ENCODE measurements around the gene MRPS23. TPM values are rescaled to one million over a fixed set of nuclear protein-coding genes. Genes with fewer than 3 reads are reported as not detected.

MRPS23 gene
- total RNA-seq, 2 experiments from 2014 or later = 27.1 to 38.4 TPM

DNA sequence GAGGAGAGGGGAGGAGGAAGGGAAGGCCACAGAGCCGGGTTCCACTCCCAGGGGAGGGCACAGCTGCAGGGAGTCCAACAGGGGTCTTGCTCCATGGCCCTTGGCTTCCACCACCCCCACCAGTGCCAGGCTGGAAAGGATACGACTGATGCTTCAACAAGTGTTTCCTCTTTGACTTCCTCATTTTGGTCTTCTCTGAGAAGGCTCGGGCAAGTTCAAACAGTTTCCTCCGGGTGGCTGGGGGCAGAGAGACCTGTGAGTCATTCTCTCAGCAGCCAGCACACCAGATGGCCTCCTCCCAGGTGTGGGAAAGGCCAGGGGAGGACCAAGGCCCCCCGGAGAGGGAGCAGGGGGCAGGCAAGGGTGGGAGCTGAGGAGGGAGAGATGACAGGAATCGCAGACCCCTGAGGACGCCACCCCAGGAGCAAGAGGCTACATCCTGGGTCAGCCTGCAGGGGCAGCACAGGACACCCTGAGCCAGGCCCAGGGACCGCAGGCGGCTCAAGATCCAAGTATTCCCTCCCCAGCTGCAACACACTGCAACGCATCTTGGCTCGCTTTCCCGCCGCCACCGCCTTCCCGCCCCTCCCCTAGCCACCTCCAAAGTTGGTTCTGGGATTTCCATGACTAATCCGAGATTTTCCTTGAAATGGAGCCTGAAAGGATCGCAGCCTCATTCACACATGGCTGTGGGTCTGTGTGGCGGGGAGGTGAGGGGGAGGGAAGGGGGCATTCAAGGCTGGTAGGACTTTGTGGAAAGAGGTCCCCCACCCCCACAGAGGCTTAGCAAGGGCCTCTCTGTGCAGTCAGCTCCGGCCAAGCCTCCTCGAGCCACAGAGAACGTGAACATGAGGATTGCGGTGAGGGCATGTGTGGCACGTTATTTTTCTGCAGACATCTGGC lies 18.4 kb upstream of the MRPS23 start:
- ChIA-PET POLR2A (interaction anchor here (0.6 to 0.7 kb wide), 2 partner anchors 14 to 131 kb away, joined by 3 to 8 read pairs; no protein-coding TSS in a partner anchor), CTCF (interaction anchor here (2.8 kb wide), 1 partner anchor 9 kb away, joined by 12 read pairs; no protein-coding TSS in a partner anchor)
- Mint-ChIP-seq H3K9me3 (no peaks in the 10 kb centered on the region), H3K27ac (peak overlapping the region; percentile 80), H3K4me1 (peaks cover 26% of the 10 kb centered on the region), H3K36me3 (ENCODE audit: low read depth) (no peaks in the 10 kb centered on the region), H3K4me3 (no peak overlapping the region), H3K27me3 (peaks cover 17% of the 10 kb centered on the region)
- DNase-seq = peak; percentile 61

DNA sequence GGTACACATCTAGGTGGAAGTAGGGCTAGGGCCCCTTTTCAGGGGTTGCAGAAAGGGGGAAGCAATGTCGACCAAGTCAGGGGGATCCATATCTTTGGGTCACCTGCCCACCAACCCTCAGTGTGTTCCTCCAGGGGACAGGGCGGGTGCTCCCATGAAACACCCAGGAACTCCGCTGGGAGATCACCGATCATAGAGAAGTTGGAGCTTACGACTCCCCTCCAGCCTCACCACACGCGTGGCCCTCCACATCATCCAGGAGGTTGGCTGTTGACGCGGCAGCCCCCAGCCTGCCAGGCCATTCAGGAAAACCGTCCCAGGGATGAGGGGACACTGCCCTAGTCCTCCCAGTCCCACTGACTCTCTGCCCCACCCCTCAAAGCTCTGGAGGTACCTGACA lies 17.3 kb upstream of the MRPS23 start:
- H3K27ac Mint-ChIP-seq = no peak overlapping the region
- no peak overlapping the region for H3K4me3 Mint-ChIP-seq
- ChIA-PET POLR2A (no interaction called here), CTCF (interaction anchor here (1.1 kb wide), 2 partner anchors 11 to 89 kb away, joined by 3 to 6 read pairs; no protein-coding TSS in a partner anchor)
- no peak for DNase-seq
- H3K4me1 Mint-ChIP-seq = peaks cover 21% of the 10 kb centered on the region
- H3K27me3 Mint-ChIP-seq = peaks cover 22% of the 10 kb centered on the region
- no peaks in the 10 kb centered on the region for H3K9me3 Mint-ChIP-seq
- no peaks in the 10 kb centered on the region for H3K36me3 Mint-ChIP-seq (ENCODE audit: low read depth)

DNA sequence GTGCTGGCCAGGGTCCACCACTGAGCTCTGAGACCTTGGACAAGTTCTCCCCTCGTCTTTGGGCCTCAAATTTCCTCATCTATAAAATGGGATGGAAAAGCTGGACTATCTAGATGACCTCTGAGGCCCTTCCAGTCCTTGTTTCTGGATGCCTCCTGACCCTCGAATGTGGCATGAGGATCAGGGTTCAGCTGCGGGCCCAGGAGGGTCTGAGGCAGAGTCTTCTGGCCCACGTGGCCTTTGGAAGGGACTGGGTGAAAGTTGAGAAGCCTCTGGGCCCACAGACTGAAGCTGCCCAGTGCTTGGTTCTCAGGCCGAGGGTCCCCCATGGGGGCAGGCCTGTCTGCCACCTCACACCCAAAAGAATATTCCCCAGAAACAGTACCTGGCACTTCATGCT lies 16.9 kb upstream of the MRPS23 start:
- Mint-ChIP-seq H3K9me3 (no peaks in the 10 kb centered on the region), H3K36me3 (ENCODE audit: low read depth) (no peaks in the 10 kb centered on the region), H3K4me1 (peaks cover 22% of the 10 kb centered on the region), H3K27ac (no peak overlapping the region), H3K4me3 (no peak overlapping the region), H3K27me3 (peaks cover 21% of the 10 kb centered on the region)
- ChIA-PET CTCF (interaction anchor here (1.1 kb wide), 2 partner anchors 12 to 89 kb away, joined by 3 to 6 read pairs; no protein-coding TSS in a partner anchor), POLR2A (no interaction called here)
- DNase-seq = no peak

DNA sequence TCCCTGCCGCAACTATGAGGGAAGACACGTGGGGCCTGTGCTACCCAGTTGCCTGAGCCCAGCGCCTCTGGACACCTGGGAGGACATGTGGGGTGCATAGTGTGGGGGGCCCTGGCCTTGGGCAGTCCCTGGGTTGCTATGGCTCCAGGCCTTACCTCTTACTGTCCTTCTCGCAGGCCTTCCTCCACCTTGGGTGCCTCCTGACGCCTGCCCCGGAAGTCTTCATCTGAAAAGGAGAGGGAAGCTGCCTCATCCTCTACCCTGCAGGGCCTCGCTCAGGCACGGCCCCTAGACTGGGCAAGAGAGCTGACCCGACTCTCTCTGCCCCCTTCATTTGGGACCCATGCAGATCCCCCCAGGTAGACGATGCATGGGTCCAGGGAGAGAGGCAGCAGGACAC lies 16.5 kb upstream of the MRPS23 start:
- Mint-ChIP-seq H3K4me3 (no peak overlapping the region), H3K9me3 (no peaks in the 10 kb centered on the region), H3K27me3 (peaks cover 21% of the 10 kb centered on the region), H3K36me3 (ENCODE audit: low read depth) (no peaks in the 10 kb centered on the region), H3K4me1 (peaks cover 24% of the 10 kb centered on the region), H3K27ac (peak overlapping the region; percentile 28)
- CTCF ChIA-PET = interaction anchor here (1.1 to 2.0 kb wide), 3 partner anchors 12 to 89 kb away, joined by 3 to 6 read pairs (median 5); no protein-coding TSS in a partner anchor
- DNase-seq = no peak
- POLR2A ChIA-PET = no interaction called here

DNA sequence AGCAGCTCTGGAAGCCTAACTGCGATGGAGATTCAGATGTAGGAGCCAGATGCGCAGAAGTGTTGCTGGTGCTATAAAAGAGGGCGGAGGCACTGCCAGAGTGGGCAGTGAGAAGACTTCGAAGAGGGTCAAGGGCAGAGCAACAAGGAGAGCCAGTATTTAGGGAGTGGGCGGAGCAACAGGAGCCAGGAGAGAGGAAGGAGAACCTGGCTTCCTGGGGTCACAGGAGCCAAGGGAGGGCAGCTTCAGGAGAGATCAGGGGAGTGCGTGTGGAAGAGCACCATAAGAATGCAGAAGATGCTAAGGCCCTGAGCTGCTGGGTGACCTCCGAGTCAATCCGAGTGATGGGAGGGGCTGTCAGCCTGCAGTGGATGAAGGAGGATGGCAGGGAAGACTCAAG lies 14.4 kb upstream of the MRPS23 start:
- Mint-ChIP-seq H3K27ac (no peak overlapping the region), H3K36me3 (ENCODE audit: low read depth) (no peaks in the 10 kb centered on the region)
- POLR2A ChIA-PET = no interaction called here

DNA sequence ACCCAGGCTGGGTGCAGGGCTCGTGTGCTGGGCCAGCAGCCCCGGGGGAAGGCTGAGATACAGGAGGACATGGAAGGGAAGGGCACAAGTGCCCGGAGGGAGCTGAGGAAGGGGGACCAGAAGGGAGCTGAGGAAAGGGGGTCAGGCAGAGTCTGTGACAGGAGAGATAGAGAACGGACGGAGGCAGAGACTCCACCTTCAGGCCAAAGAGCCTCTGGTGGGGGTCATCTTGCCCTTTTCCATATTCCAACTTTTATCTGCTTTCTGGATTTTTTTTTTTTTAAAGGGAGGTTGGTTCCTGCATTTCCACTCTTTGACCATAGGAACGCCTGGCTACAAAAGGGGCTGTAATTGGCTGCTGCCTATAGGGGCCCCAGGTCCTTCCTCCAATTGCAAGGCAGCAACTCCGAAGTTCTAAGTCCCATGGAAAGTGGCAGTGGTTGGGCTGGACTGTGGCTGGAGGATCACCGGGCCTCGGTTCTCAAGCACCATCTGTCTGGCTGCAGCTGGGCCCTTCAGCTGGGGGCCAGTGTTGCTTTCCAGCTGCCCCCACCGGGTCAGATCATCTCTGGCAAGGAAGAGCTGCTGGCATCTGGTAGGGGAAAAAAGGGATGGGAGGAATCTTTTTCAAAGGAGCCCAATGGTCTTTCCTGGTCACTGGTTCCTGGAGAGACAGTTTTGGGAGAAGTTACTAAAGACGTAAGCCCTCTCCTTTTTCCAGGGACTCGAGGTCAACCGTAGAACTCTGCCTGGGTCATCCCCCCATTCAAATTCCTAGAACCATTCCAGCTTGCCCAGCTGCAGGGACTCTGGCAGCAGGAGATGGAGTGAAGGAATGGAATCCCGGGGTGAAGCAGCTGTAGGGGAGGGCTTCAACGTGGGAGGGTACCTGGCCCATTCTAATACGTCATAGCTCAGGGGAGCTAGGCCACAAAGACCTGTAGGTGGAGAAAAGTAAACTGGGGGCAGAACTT lies 13.1 kb upstream of the MRPS23 start:
- no peaks in the 10 kb centered on the region for H3K9me3 Mint-ChIP-seq
- CTCF ChIA-PET = interaction anchor here (0.6 to 0.9 kb wide), 2 partner anchors 23 to 127 kb away, joined by 3 read pairs; no protein-coding TSS in a partner anchor
- POLR2A ChIA-PET = interaction anchor here (0.7 kb wide), 2 partner anchors 136 to 247 kb away, joined by 3 to 4 read pairs; no protein-coding TSS in a partner anchor
- H3K27ac Mint-ChIP-seq = no peak overlapping the region
- no peaks in the 10 kb centered on the region for H3K36me3 Mint-ChIP-seq (ENCODE audit: low read depth)
- no peak overlapping the region for H3K4me3 Mint-ChIP-seq
- H3K4me1 Mint-ChIP-seq = peaks cover 24% of the 10 kb centered on the region
- no peak for DNase-seq
- peaks cover 40% of the 10 kb centered on the region for H3K27me3 Mint-ChIP-seq

More for the DNA sequence above, 14.4 kb upstream of the MRPS23 start:
- no peak for DNase-seq
- Mint-ChIP-seq H3K4me1 (peaks cover 34% of the 10 kb centered on the region), H3K27me3 (peaks cover 30% of the 10 kb centered on the region), H3K4me3 (no peak overlapping the region), H3K9me3 (no peaks in the 10 kb centered on the region)
- CTCF ChIA-PET = interaction anchor here (0.6 to 2.0 kb wide), 3 partner anchors 10 to 72 kb away, joined by 3 to 5 read pairs (median 3); no protein-coding TSS in a partner anchor

DNA sequence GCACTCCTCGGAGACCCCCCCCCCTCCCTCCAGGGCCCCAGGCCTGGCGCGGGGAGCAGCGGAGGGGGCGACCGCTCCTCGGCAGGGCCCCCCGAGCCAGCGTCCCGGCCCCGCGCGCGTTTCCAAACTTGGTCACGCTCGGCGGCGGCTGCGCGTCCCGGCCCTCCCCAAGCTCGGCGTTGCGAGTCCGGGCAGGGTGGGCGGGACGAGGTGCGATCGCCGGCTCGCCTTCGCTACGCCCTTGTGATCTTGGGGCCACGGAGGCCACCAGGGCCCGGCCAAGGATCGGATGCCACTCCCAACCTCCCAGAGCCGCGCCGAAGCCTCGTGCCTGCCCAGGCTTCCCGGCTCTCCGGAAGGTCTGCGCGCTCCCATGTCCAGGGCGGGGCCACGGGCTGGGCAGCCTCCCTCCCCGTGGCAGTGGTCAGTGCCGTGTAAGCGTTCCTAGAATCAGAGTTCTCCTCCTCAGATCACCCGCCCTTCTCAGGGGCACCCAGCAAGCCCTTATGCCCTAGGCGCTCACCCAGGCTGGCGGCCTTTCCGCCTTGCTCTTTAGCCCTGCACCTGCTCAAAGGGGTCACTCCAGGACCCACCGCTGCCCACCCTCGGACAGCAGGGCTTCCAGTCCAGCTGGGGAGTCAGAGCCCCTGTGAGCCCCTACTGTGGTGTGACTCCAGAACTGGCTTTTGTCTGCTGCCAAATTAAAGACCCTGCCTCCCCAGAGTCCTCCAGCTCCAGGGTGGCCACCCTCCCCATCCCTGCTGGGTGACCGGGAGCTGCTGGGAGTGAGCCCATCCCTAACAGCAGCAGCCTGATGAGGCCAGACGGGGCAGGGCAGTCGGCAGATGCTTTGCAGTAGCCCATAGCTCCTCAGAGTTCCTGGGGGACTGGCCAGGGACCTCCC lies 12.2 kb upstream of the MRPS23 start:
- Mint-ChIP-seq H3K4me1 (peaks cover 15% of the 10 kb centered on the region), H3K36me3 (ENCODE audit: low read depth) (no peaks in the 10 kb centered on the region), H3K27ac (no peak overlapping the region), H3K9me3 (no peaks in the 10 kb centered on the region), H3K4me3 (peak overlapping the region; percentile 11), H3K27me3 (peaks cover 40% of the 10 kb centered on the region)
- ChIA-PET CTCF (interaction anchor here (0.6 to 1.1 kb wide), 4 partner anchors 22 to 128 kb away, joined by 3 read pairs; no protein-coding TSS in a partner anchor), POLR2A (interaction anchor here (0.7 kb wide), 1 partner anchor 137 kb away, joined by 4 read pairs; no protein-coding TSS in a partner anchor)
- DNase-seq = no peak

DNA sequence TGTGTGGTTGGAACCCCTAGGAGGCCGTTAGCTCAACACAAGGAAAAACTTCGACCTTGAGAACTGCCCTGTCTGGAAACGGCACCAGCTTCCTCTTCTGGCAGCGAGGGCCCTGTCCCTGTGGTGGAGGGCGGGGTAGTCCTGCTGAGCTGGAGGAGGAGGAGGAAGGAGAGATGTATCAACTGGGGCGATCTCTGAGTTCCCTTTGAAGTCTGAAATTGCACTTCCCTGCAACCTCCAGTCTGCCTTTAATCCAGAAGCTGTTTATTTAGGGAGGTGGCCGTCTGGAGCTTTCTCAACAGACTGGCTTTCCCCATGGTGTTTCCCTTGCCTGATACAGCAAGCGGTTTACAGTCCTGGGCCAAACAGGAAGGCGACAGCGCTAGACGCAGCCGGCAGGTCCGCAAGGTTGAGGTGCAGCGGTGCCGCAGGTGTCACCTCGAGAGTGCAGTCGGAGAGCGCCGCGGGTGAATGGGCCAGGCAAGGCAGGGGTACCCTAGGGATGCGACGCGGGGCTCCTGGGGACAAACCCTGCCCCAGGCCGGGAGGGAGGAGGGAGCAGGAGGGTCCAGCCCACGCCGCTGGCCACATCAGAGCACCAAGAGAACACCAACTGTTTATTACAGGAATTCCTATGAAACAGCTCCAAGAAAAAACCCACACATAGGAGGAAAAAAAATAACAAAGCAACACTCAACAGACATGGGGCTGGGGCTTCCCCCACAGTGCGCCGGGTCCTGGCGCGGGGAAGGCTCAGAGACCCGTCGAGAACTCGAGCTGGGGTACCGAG lies 11.4 kb upstream of the MRPS23 start:
- Mint-ChIP-seq H3K27me3 (peaks cover 40% of the 10 kb centered on the region), H3K4me1 (peaks cover 14% of the 10 kb centered on the region), H3K9me3 (no peaks in the 10 kb centered on the region), H3K27ac (peak overlapping the region; percentile 55), H3K4me3 (peak overlapping the region; percentile 66), H3K36me3 (ENCODE audit: low read depth) (no peaks in the 10 kb centered on the region)
- POLR2A ChIA-PET = interaction anchor here (0.7 kb wide), 1 partner anchor 13 kb away, joined by 3 read pairs; no protein-coding TSS in a partner anchor
- DNase-seq = peak; percentile 45
- CTCF ChIA-PET = interaction anchor here (0.6 to 2.0 kb wide), 10 partner anchors 11 to 253 kb away, joined by 3 to 15 read pairs (median 3); partner anchors contain the start of gene MRPS23

DNA sequence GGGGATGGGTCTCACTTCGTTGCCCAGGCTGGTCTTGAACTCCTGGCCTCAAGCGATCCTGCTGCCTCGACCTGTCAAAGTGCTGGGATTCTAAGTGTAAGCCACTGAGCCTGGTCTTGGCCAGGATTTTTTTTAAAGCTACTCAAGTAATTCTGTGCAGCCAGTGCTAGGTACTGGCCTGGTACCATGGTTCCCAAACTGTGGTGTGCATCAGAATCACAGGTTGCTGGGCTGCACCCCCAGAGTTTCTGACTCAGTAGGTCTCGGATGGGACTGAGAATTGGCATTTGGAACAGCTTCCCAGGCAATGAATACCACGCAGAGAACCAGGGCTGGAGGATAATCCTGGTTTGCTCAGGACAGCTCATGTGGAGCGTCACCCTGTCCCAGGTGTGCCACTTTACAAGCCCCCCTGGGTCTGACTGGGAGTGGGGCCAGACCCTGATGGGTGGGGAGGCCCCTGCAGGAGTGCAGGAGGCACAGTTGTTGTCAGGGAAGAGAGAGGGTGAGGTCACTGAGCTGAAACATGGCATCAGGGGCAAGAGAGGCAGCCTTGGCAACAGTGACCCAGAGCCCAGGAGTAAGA lies 10.7 kb upstream of the MRPS23 start:
- POLR2A ChIA-PET = interaction anchor here (0.7 kb wide), 1 partner anchor 14 kb away, joined by 3 read pairs; no protein-coding TSS in a partner anchor

DNA sequence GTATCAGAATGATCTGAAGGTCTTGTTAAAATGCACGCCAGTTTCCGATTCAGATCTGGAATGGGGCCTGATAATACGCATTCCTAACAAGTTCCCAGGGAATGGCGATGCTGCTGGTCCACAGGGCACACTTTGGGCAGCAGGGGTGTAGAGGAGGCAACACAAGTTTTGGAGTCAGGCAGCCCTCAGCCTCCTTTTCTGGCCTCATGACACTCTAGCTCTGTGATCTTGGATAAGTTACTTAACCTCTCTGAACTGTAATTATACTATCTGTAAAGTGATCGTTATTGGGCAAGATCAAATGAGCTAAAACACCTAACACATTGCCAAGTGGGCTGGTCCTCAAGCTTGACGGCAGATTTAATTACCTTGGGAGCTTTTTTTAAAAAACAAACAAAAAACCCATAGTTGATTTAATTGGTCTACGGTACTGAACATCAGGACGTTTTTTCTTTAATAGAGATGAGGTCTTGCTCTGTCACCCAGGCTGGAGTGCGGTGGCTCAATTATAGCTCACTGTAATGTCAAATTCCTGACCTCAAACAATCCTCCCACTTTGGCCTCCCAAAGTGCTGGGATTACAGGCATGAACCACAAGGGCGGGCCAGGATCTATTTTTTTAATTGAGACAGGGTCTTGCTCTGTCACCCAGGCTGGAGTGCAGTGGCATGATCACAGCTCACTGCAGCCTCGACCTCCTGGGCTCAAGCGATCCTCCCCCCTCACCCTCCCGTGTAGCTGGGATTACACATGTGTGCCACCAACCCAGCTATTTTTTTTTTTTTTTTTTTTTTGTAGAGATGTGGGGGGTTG lies 10.0 kb upstream of the MRPS23 start:
- Mint-ChIP-seq H3K27ac (no peak overlapping the region), H3K4me1 (peaks cover 14% of the 10 kb centered on the region), H3K27me3 (peaks cover 37% of the 10 kb centered on the region), H3K36me3 (ENCODE audit: low read depth) (no peaks in the 10 kb centered on the region), H3K4me3 (no peak overlapping the region), H3K9me3 (no peaks in the 10 kb centered on the region)
- DNase-seq = no peak
- ChIA-PET CTCF (interaction anchor here (0.6 to 2.0 kb wide), 12 partner anchors 10 to 253 kb away, joined by 3 to 15 read pairs (median 4); partner anchors contain the start of gene MRPS23), POLR2A (no interaction called here)

More for the DNA sequence above, 10.7 kb upstream of the MRPS23 start:
- no peaks in the 10 kb centered on the region for H3K9me3 Mint-ChIP-seq
- peaks cover 40% of the 10 kb centered on the region for H3K27me3 Mint-ChIP-seq
- CTCF ChIA-PET = interaction anchor here (0.6 to 2.0 kb wide), 12 partner anchors 9 to 254 kb away, joined by 3 to 15 read pairs (median 4); partner anchors contain the start of gene MRPS23
- DNase-seq = no peak
- peaks cover 14% of the 10 kb centered on the region for H3K4me1 Mint-ChIP-seq
- H3K4me3 Mint-ChIP-seq = peak overlapping the region; percentile 66
- no peaks in the 10 kb centered on the region for H3K36me3 Mint-ChIP-seq (ENCODE audit: low read depth)
- H3K27ac Mint-ChIP-seq = no peak overlapping the region

Measured in activated CD4-positive, alpha-beta T cell treated with anti-CD3 and anti-CD28 coated beads, Interleukin-2, amount 10 ng/mL, durations not matched to agents 7 days and 5 days (primary cell).